Measurements from ENCODE around the gene B3GALNT2.
A peak's percentile ranks its signal among the peaks of the same experiment; 100 is the strongest.
"Not testable (repeated sequence)": the region's sequence is repeated elsewhere in the genome, so short reads cannot be mapped to it uniquely, and the experiment has no call there.

B3GALNT2 gene

GRCh38 chr1:235504122-235504493 lies at the start of gene B3GALNT2:
Gene B3GALNT2, minus strand, starts transcription at chr1:235504452. Its CDS starts 200 bp downstream, at chr1:235504252.
- DNase-seq: no peak

- no peak for DNase-seq
Measured at GRCh38 chr1:235553112-235553551, 48.9 kb upstream of the B3GALNT2 start.

- peak; percentile 53 for DNase-seq
Measured at GRCh38 chr1:235552146-235552716, 48.0 kb upstream of the B3GALNT2 start.

- DNase-seq: no peak
Measured at GRCh38 chr1:235549351-235550139, 45.3 kb upstream of the B3GALNT2 start.

- not testable (repeated sequence) for DNase-seq
Measured at GRCh38 chr1:235546369-235547155, 42.3 kb upstream of the B3GALNT2 start.

- no peak for DNase-seq
Measured at GRCh38 chr1:235545292-235545930, 41.2 kb upstream of the B3GALNT2 start.

GRCh38 chr1:235542845-235543244 lies 38.6 kb upstream of the B3GALNT2 start:
- DNase-seq: not testable (repeated sequence)

- DNase-seq: no peak
Measured at GRCh38 chr1:235533476-235534168, 29.4 kb upstream of the B3GALNT2 start.

GRCh38 chr1:235532360-235532759 lies 28.1 kb upstream of the B3GALNT2 start:
- no peak for DNase-seq

- DNase-seq: no peak
Measured at GRCh38 chr1:235527196-235527814, 23.1 kb upstream of the B3GALNT2 start.

GRCh38 chr1:235525314-235525713 lies 21.1 kb upstream of the B3GALNT2 start:
- no peak for DNase-seq

GRCh38 chr1:235516862-235517446 lies 12.7 kb upstream of the B3GALNT2 start:
- no peak for DNase-seq

GRCh38 chr1:235515844-235516512 lies 11.7 kb upstream of the B3GALNT2 start:
- no peak for DNase-seq

GRCh38 chr1:235513495-235514366 lies 9.5 kb upstream of the B3GALNT2 start:
- peak; percentile 44 for DNase-seq

- DNase-seq: no peak
Measured at GRCh38 chr1:235511470-235512240, 7.4 kb upstream of the B3GALNT2 start.

- no peak for DNase-seq
Measured at GRCh38 chr1:235510823-235511222, 6.6 kb upstream of the B3GALNT2 start.

- no peak for DNase-seq
Measured at GRCh38 chr1:235507623-235508022, 3.4 kb upstream of the B3GALNT2 start.

- DNase-seq: peak; percentile 95
Measured at GRCh38 chr1:235504494-235505222, 406 bp upstream of the B3GALNT2 start.

All from NCI-H2029 (cell line).